Heart left ventricle (tissue), 13 donors: ENCODE data around the gene ARID5B.

Experiments
- CTCF ChIP-seq, 12 donors: fragments of 200-600 bp; sonication (generic) in 4 of 12; IDR thresholded peaks; one replicate each; pipeline versions ENCODE4 v1.5.0 to v1.8.0; 2018 to 2022; ENCODE audit warnings: antibody characterized with exemption in 12 of 12, mild to moderate bottlenecking in 5 of 12
- POLR2A ChIP-seq, 2 donors: fragments of 450-650 bp; IDR thresholded peaks; one replicate each; pipeline ENCODE4 v1.6.1; 2017; ENCODE audit warnings: antibody characterized with exemption in 2 of 2, mild to moderate bottlenecking in 2 of 2, moderate library complexity in 2 of 2
- donor health status: ischemic (EF 13 %, LVEDD 7.1; RV severe dilation, severe dysfunction).
- donor health status: DM: no; HTN: yes; CAD: no.
- donor health status: DM: no; HTN: no; CAD: no.
- donor health status: ischemic (EF 25% LVEDD 6.9; RV normal size, moderate dysfunction).
- donor health status: ischemic (EF 25% LVEDD 5.7; RV mildly dilated, moderate dysfunction).
- donor health status: ischemic (EF 35%, LVEDD 5.7; RV mildly dilated, moderate dysfunction).
- donor health status: nonischemic (EF 11% LVEDD 7.7; RV severe dilation, severe dysfunction).
- donor health status: DM: yes; HTN: yes; CAD: no.
- donor health status: PGD.
- donor health status: ischemic (EF 29% LVEDD 5.4; RV normal size, mild dysfunction).
- donor health status: nonischemic (EF 23%, LVEDD 6.1; RV moderate dilation, normal function).

DNA sequence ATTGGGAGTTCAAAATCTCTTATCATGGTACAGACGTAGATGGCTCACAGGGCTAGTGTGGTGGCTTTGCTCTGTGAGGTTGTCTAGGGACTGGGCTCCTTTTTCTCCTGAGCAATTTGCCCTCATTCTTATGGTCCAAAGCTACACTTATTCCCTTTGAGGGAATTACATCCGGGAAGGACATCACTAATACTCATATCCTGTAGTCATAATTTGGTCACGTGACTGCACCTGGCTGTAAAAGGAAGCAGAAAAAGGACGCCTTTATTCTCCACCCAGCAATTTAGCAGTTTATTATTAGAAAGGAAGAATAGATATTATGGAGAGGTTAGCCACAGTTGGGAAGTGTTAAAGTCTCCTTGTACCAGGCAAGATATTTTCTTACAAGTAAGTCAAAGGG is 28.1 kb downstream of the ARID5B start:
- TF ChIP-seq POLR2A (IDR thresholded peaks at IDR 0.05) (no peak), CTCF (IDR thresholded peaks at IDR 0.05) (no peak)
